Medulla oblongata (tissue), 1 donor: ENCODE results near the gene UPP2.

ENCODE experiments used
- DNase-seq: peaks from one replicate; pipeline ENCODE4 v3.0.0-alpha.2; 2015; ENCODE audit errors: extremely low spot score

Gene UPP2

DNA sequence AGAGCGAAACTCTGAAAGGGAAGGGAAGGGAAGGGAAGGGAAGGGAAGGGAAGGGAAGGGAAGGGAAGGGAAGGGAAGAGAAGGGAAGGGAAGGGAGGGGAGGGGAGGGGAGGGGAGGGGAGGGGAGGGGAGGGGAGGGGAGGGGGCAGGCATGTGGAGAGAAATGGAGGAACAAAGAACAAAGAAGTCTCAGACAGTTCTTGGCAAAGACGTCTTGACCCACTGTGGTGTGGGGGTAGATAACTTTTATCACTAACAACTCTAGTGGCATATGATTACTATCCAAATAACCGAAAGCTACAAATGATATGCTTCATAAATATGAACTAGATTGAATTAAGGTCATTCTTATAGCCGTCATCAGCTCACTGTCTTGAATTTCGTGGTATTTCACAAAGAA lies 3.2 kb downstream of the UPP2 start:
- no peak for DNase-seq

GRCh38 chr2:158112992-158113391 lies 11.3 kb downstream of the UPP2 start:
- no peak for DNase-seq

DNA sequence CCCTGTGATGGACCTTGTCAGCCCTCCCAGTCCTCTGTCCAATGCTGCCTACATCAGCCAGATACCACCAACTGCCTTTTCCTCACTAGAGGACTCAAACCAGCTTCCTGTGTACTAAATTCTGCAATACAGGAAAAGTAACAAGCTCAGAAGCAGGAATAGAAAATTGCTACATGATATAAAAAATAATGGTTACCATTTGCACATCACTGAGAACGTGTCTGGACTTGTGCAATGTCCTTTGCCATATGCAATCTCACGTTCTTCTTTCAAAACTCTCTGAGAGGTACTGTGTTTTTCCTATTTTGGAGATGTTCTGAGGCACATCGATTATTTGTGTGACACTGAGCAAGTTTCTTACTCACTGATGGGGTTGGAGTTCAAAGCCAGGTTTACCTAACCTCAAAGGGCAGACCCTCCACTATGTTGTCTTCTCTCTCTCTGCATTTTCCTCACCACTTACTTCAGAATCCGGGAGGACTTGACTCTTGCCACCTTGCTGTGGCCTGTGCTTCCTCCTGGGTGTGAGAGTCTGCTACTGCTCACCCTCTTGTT lies 12.1 kb downstream of the UPP2 start:
- DNase-seq = no peak

- DNase-seq = no peak
Measured at GRCh38 chr2:158114516-158114915, 12.8 kb downstream of the UPP2 start.

- DNase-seq = peak; percentile 9
Measured at GRCh38 chr2:158115202-158115767, 13.6 kb downstream of the UPP2 start.

- no peak for DNase-seq
Measured at GRCh38 chr2:158116936-158117335, 15.3 kb downstream of the UPP2 start.

DNA sequence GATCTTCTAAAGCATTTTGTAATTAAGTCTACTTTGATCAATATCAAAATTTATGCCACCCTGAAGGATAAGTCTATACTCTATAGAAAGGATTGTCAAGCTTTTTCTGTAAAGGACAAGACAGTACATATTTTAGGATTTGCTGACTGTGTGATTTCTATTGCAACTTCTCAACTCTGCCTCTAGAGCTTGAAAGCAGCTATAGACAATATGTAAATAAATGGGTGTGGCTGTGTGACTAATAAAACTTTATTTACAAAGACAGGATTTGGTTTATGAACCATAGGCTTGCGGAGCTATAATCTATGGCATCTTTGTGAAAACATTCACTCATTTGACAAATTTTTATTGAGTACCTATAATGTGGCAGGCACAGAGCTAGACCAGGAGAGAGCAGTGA lies 18.4 kb downstream of the UPP2 start:
- DNase-seq = no peak

- DNase-seq = no peak
Measured at GRCh38 chr2:158120664-158121641, 19.3 kb downstream of the UPP2 start.

GRCh38 chr2:158124896-158125295 lies 23.2 kb downstream of the UPP2 start:
- no peak for DNase-seq

- no peak for DNase-seq
Measured at GRCh38 chr2:158125756-158126498, 24.3 kb downstream of the UPP2 start.

DNA sequence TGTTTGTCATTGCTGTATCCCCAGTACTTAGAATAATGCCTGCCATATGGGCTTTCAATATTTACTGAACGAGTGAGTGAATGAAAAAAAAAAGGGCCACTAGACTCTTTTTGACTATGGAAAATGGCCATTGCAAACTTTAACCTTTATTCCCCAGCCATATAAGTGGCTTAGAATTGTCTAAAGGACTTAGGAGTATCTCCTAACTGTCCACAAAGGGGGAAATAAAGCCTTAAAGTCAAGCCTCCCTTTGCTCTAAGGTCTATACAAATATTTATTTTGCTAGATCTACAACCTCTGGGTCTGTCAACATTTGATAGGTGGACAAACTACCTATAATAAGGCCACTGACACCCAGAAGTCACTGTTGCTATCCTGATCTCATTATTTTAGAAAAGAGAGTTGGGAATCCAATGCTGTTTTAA lies 25.7 kb downstream of the UPP2 start:
- no peak for DNase-seq

- no peak for DNase-seq
Measured at GRCh38 chr2:158128168-158128973, 26.7 kb downstream of the UPP2 start.

GRCh38 chr2:158129037-158129436 lies 27.4 kb downstream of the UPP2 start:
- DNase-seq = no peak

DNA sequence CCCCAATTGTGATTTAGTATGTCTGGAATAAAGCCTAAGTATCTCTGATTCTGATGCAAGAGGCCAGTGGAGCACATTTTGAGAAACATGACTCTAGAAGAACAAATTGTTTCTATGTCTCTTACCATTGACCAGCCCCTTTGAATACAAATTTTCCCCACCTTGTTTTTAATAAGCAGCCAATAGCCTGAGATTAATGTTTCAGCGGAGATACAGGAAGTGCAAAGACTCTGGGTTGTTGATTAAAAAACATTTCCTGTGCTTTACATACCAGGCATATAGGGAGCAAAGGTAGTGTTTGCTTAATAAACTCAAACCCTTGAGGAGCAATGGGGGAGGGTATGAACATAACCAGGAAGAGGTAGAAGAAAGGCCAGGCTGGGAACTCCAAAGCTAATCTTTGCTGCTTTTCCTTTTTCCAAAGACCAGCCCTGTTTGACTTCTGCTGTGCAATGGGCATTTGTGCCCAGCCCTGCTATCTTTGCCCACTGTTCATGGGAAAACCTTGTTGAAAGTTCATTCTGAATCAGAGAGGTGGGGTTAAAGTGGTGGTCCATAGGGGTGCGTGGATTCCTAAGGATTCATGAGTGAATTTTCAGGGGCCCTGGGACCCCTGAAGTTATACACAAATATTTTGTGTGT lies 29.3 kb downstream of the UPP2 start:
- DNase-seq = no peak

- no peak for DNase-seq
Measured at GRCh38 chr2:158131483-158131912, 29.8 kb downstream of the UPP2 start.

GRCh38 chr2:158131919-158132566 lies 30.4 kb downstream of the UPP2 start:
- no peak for DNase-seq

DNA sequence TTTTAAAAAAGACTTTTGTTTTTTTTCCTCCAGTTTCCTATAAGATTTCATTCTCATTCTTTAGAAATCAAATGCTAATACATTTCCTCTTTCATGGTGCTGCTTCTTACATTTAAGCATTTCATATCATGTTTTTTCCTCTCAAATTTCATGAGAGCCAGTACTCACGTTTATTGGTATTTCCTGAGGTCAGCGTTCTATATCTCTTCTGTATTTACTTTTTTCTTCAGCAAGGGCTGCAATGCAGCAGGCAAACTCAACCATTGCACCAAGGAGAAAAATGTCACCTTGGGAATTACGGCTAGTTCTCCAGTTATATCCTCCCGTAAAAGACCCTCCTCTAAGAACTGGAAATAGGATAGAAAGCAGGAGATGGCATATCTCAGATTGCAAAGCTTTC lies 32.4 kb downstream of the UPP2 start:
- DNase-seq = no peak

- DNase-seq = no peak
Measured at GRCh38 chr2:158134655-158135054, 33.0 kb downstream of the UPP2 start.

DNA sequence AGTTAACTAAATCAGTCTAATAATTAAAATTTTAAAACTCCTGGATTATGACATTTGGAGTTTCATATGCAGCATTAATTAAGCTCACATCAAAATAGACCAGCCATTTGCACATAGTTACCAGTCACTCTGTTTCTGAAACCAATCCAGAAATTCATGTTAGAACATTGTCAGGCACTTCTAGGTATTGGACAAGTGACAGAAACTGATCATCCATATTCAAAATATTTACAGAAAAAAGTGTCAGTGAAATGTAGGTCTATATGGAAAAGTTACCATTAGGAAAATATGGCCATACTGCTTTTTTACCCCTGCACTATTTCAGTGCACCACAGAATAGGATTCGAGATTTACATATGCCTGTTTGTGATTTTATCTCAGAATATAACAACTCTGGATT lies 33.4 kb downstream of the UPP2 start:
- no peak for DNase-seq

- no peak for DNase-seq
Measured at GRCh38 chr2:158138255-158138654, 36.6 kb downstream of the UPP2 start.
